Activated CD4-positive, CD25-positive, alpha-beta regulatory T cell treated with anti-CD3 and anti-CD28 coated beads, Interleukin-2, amount 50 U/mL, for 72 hours (primary cell): Measurements from ENCODE around the gene RNASE2.
"Not testable (repeated sequence)": the region's sequence is repeated elsewhere in the genome, so short reads cannot be mapped to it uniquely, and the experiment has no call there.

Source experiments
- DNase-seq: peaks from one replicate; pipeline ENCODE4 v3.0.0; 2021

RNASE2 gene

GRCh38 chr14:20954736-20955537, at the start of gene RNASE2:
Gene RNASE2 (plus strand): TSS chr14:20955487. CDS start chr14:20955772, 285 bp downstream.
- not testable (repeated sequence) for DNase-seq

GRCh38 chr14:20905676-20906075, 49.6 kb upstream of the RNASE2 start:
- DNase-seq, result no peak

- DNase-seq, result no peak
These were observed 48.1 kb upstream of the RNASE2 start for GRCh38 chr14:20907214-20907613.

GRCh38 chr14:20910822-20911221, 44.5 kb upstream of the RNASE2 start:
- not testable (repeated sequence) for DNase-seq

- DNase-seq, result not testable (repeated sequence)
These were observed 36.1 kb upstream of the RNASE2 start for GRCh38 chr14:20919038-20919756.

GRCh38 chr14:20923766-20924297, 31.5 kb upstream of the RNASE2 start:
- not testable (repeated sequence) for DNase-seq

GRCh38 chr14:20934148-20934762, 21.0 kb upstream of the RNASE2 start:
- peak; percentile 47 for DNase-seq

- DNase-seq, result no peak
These were observed 19.8 kb upstream of the RNASE2 start for GRCh38 chr14:20935303-20935984.

GRCh38 chr14:20945146-20945545, 10.1 kb upstream of the RNASE2 start:
- DNase-seq, result not testable (repeated sequence)

- DNase-seq, result not testable (repeated sequence)
These were observed 8.6 kb upstream of the RNASE2 start for GRCh38 chr14:20946707-20947106.

- DNase-seq, result not testable (repeated sequence)
These were observed 219 bp downstream of the RNASE2 start for GRCh38 chr14:20955538-20955873.

- DNase-seq, result no peak
These were observed 1.2 kb downstream of the RNASE2 start for GRCh38 chr14:20956376-20956976.

- DNase-seq, result not testable (repeated sequence)
These were observed 3.7 kb downstream of the RNASE2 start for GRCh38 chr14:20958946-20959345.

- DNase-seq, result no peak
These were observed 14.0 kb downstream of the RNASE2 start for GRCh38 chr14:20969336-20969735.

GRCh38 chr14:20970647-20970982, 15.3 kb downstream of the RNASE2 start:
- DNase-seq, result no peak

- peak; percentile 81 for DNase-seq
These were observed 15.9 kb downstream of the RNASE2 start for GRCh38 chr14:20970983-20971704.

GRCh38 chr14:20971705-20972021, 16.4 kb downstream of the RNASE2 start:
- no peak for DNase-seq

GRCh38 chr14:20973501-20973900, 18.2 kb downstream of the RNASE2 start:
- no peak for DNase-seq

- DNase-seq, result no peak
These were observed 21.0 kb downstream of the RNASE2 start for GRCh38 chr14:20976291-20976690.

GRCh38 chr14:20978687-20979086, 23.4 kb downstream of the RNASE2 start:
- DNase-seq, result no peak

GRCh38 chr14:20980906-20981305, 25.6 kb downstream of the RNASE2 start:
- no peak for DNase-seq
